GM20431 (cell line): ENCODE data around the gene OVOL3.
"Not testable (repeated sequence)": the region's sequence is repeated elsewhere in the genome, so short reads cannot be mapped to it uniquely, and the experiment has no call there.

Source experiments
- in situ Hi-C: fragments of 300-500 bp; cut with MseI, MboI; formaldehyde crosslinking; loops from one replicate; pipeline ENCODE4 v1.15.0; 2020; ENCODE audit warnings: low sequenced_read_pairs; ENCODE audit not compliant: unreplicated experiment

The OVOL3 gene

DNA sequence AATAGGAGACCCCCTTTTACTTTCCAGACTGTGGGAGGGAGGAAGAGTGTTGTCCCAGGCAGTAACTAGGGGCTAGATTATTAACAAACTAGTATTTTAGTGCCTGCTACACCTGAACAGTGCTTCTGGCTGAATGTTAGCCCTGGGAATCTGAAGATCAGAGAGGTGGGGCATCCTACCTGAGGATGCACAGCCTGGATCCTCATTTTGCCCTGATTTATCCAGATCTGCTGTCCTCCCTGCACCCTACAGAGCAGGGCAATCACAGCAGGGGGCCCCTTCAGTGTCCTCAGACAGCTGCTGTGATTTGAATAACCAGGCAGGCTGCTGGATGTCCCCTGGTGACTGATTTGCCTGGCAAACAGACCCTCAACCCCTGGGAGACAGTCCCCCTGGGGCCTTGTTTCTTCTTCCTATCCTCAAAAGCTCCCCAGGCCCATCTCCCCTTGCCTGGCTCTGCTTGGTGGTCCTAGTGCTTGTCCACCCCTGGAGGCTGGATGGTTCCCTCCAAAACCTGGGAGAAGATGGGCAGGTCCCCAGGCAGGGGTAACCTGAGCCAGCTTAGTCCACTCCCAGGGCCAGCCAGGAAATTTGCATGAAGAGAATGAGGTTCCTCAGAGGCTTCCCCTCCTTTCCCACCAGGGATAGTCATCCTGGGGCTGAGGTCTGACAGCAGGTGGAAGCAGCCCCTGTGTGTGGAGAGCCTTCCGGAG, at the start of gene OVOL3:
Gene OVOL3 (plus strand): TSS at position 657 of the 713 bp plus-strand sequence. CDS start 60 bp downstream, outside the sequence.
- in situ Hi-C loops, result no loop called here

GRCh38 chr19:36061367-36061766, 49.6 kb upstream of the OVOL3 start:
- in situ Hi-C loops, result no loop called here

DNA sequence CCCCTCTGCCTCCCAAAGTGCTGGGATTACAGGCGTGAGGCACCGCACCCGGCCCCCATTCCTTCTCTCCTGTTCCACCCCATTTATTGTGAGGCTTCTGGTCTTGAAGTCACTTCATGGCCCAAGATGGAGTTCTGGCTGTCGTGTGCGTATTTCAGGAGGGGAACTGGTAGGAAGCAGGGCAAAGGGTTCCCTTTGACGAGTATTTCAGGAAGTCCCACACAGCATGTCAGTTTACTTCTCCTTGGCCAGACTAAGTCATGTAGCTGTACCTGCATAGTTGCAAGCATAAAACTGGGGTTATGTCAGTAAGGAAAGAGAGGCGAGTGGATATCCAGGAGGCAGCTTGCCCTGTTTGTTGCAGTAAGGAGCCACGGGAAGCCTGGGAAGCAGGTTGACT, 46.1 kb upstream of the OVOL3 start:
- in situ Hi-C loops, result no loop called here

DNA sequence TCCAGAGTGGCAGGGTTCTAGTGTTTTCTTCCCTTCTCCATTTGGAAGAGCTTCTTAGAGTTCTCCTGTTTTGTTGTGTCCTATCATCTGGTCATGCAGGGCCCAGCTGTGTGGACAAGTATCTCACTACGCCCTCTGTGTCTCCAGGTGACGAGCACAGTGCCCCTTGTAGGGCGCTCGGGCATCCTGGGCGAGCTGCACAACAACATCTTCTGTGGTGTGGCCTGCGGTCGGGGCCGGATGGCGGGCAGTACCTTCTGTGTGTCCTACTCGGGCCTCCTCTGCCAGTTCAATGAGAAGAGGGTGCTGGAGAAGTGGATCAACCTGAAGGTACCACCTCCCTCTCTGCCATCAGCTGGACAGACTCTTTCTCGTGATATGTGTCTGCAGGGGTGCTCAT, 43.3 kb upstream of the OVOL3 start:
- in situ Hi-C loops, result no loop called here

DNA sequence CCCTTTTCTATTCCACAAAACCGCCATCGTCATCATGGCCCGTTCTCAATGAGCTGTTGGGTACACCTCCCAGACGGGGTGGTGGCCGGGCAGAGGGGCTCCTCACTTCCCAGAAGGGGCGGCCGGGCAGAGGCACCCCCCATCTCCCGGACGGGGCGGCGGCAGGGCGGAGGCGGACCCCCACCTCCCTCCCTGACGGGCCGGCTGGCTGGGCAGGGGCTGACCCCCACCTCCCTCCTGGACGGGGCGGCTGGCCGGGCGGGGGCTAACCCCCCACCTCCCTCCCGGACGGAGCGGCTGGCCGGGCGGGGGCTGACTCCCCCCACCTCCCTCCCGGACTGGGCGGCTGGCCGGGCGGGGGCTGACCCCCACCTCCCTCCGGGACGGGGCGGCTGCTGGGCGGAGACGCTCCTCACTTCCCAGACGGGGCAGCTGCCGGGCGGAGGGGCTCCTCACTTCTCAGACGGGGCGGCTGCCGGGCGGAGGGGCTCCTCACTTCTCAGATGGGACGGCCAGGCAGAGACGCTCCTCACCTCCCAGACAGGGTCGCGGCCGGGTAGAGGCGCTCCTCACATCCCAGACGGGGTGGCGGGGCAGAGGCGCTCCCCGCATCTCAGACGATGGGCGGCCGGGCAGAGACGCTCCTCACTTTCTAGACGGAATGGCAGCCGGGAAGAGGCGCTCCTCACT, 42.0 kb upstream of the OVOL3 start:
- in situ Hi-C loops, result not testable (repeated sequence)

GRCh38 chr19:36072081-36072480, 38.9 kb upstream of the OVOL3 start:
- in situ Hi-C loops, result no loop called here

GRCh38 chr19:36073121-36073876, 37.6 kb upstream of the OVOL3 start:
- in situ Hi-C loops, result no loop called here

- in situ Hi-C loops, result no loop called here
These were observed 31.5 kb upstream of the OVOL3 start for GRCh38 chr19:36079389-36079945.

GRCh38 chr19:36081385-36081784, 29.6 kb upstream of the OVOL3 start:
- in situ Hi-C loops, result no loop called here

GRCh38 chr19:36081894-36082293, 29.0 kb upstream of the OVOL3 start:
- in situ Hi-C loops, result no loop called here

- in situ Hi-C loops, result no loop called here
These were observed 28.0 kb upstream of the OVOL3 start for GRCh38 chr19:36082916-36083315.

- in situ Hi-C loops, result no loop called here
These were observed 26.5 kb upstream of the OVOL3 start for GRCh38 chr19:36084231-36085009.

DNA sequence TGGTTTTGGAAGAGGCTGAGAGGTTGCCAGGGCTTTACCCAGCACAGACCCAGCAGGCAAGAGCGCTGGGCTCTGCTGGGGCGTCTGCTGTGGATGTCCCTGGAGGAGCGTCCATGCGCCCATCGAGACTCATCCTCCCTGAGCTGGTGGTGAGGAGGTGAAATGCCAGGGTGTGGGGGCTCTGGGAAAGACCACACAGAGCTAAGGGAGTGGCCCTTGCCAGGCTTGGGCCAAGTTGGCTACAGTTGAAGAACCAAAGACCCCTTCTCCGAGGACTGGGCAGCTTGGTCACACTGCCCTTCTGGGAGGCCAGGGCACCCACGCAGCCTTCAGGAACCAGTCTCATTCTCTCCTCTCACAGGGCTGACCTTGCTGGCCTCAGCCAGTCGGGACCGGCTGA, 24.6 kb upstream of the OVOL3 start:
- in situ Hi-C loops, result no loop called here

- in situ Hi-C loops, result no loop called here
These were observed 21.1 kb upstream of the OVOL3 start for GRCh38 chr19:36089847-36090246.

GRCh38 chr19:36090910-36091695, 19.8 kb upstream of the OVOL3 start:
- in situ Hi-C loops, result no loop called here

DNA sequence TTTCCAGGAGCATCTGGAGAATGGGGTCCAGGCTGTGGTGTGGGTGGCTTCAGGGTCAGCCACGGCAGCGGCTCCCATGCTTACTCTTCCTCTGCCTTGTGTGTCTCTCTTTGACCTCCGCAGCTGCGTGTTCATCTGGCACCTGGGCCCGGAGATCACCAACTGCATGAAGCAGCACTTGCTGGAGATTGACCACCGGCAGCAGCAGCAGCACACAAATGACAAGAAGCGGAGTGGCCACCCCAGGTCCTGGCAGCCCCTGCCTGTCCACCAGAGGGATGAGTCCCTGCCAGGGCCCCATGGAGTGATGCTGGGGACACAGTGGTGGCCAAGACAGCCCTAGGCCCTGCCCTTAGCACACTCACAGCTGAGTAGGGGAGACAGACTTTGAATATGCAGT, 18.4 kb upstream of the OVOL3 start:
- in situ Hi-C loops, result no loop called here

GRCh38 chr19:36093146-36093662, 17.7 kb upstream of the OVOL3 start:
- in situ Hi-C loops, result no loop called here

GRCh38 chr19:36093687-36094086, 17.3 kb upstream of the OVOL3 start:
- in situ Hi-C loops, result no loop called here

DNA sequence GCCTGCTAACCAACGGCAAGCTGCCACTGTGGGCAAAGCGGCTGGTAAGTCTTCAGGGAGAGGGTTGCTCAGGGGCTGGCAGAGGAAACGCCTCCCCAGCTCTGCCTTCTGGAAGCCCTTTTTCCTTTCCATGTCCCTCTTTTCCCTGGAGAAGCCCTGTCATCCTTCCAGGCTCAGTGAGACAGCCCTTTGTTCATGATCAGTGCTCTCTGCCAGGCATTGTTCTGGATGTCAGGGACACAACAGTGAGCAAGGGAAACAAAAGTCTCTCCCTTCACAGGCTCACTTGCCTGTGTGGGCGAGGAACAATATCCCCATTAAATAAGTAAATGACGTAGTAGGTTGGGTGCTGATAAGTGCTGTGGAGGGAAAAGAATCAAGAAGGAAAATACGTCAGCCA, 13.9 kb upstream of the OVOL3 start:
- in situ Hi-C loops, result no loop called here
